DND-41 (cell line): Measurements from ENCODE around the gene ARHGAP25.

Source experiments
- ATAC-seq: fragments of 200-7000 bp; cut with Tn5 transposase; 3 replicates; pipeline ENCODE4 v1.9.1; 2021; ENCODE audit warnings: low read depth; ENCODE audit not compliant: insufficient read depth
- DNase-seq: peaks from one replicate; pipeline ENCODE4 v3.0.0-alpha.2; 2020
- H2AFZ ChIP-seq: 2 replicates; pipeline ENCODE4 v1.6.0; 2012; ENCODE audit warnings: low read depth, low read length
- H3K27ac ChIP-seq: 2 replicates; pipeline ENCODE4 v1.5.1; 2012; ENCODE audit warnings: low read length, inconsistent platforms
- H3K27me3 ChIP-seq: fragments of 200-600 bp; sonication (generic); 2 replicates; pipeline ENCODE4 v1.6.0; 2012; ENCODE audit warnings: low read length, mild to moderate bottlenecking, inconsistent platforms; ENCODE audit not compliant: insufficient read depth, poor library complexity
- H3K36me3 ChIP-seq: 2 replicates; pipeline ENCODE4 v1.5.1; 2012; ENCODE audit warnings: low read length, inconsistent platforms; ENCODE audit not compliant: insufficient read depth
- H3K4me1 ChIP-seq: 2 replicates; pipeline ENCODE4 v1.5.1; 2012; ENCODE audit warnings: mild to moderate bottlenecking, low read length; ENCODE audit not compliant: insufficient read depth
- H3K4me2 ChIP-seq: 2 replicates; pipeline ENCODE4 v1.6.0; 2012; ENCODE audit warnings: mild to moderate bottlenecking, moderate library complexity, low read length, inconsistent platforms; ENCODE audit not compliant: insufficient read depth
- H3K4me3 ChIP-seq, 2 experiments: fragments of 200-600 bp in 1 of 2; shearing (Covaris generic) in 1 of 2; 2 replicates each; pipeline ENCODE4 v1.5.1; 2012 to 2016; ENCODE audit warnings: inconsistent platforms in 2 of 2, low read length in 2 of 2, mild to moderate bottlenecking in 2 of 2, low read depth in 1 of 2, moderate library complexity in 1 of 2
- H3K79me2 ChIP-seq: 2 replicates; pipeline ENCODE4 v1.6.0; 2012; ENCODE audit warnings: low read length, inconsistent platforms; ENCODE audit not compliant: insufficient read depth
- H3K9ac ChIP-seq: 2 replicates; pipeline ENCODE4 v1.6.0; 2012; ENCODE audit warnings: low read depth, mild to moderate bottlenecking, inconsistent platforms, low read length, moderate library complexity
- H3K9me3 ChIP-seq: 2 replicates; pipeline ENCODE4 v1.5.1; 2012; ENCODE audit warnings: low read length, moderate library complexity, mild to moderate bottlenecking, inconsistent platforms; ENCODE audit not compliant: insufficient read depth, severe bottlenecking
- H4K20me1 ChIP-seq: 2 replicates; pipeline ENCODE4 v1.6.0; 2012; ENCODE audit warnings: low read length; ENCODE audit not compliant: insufficient read depth
- EZH2 ChIP-seq: IDR thresholded peaks from 3 replicates; pipeline ENCODE4 v1.6.1; 2012; ENCODE audit warnings: borderline replicate concordance, low read depth, mild to moderate bottlenecking, moderate library complexity, low read length, inconsistent platforms; ENCODE audit not compliant: severe bottlenecking
- TF ChIP-seq, protein P1 (sequence below): IDR thresholded peaks from 2 replicates; pipeline ENCODE4 v1.5.1; 2012; ENCODE audit warnings: borderline replicate concordance, low read length, moderate library complexity, mild to moderate bottlenecking; ENCODE audit not compliant: poor library complexity, severe bottlenecking; ENCODE audit errors: extremely low read depth

The ARHGAP25 gene

GRCh38 chr2:68698567-68699377, 35.8 kb upstream of the ARHGAP25 start:
- Histone ChIP-seq H3K79me2 (no peaks in the 10 kb centered on the region), H2AFZ (no peak overlapping the region), H3K4me1 (peaks cover 7% of the 10 kb centered on the region), H3K4me2 (no peak overlapping the region), H3K27me3 (no peaks in the 10 kb centered on the region), H3K9me3 (peaks cover 8% of the 10 kb centered on the region), H3K36me3 (no peaks in the 10 kb centered on the region), H4K20me1 (no peaks in the 10 kb centered on the region), H3K9ac (no peak overlapping the region), H3K4me3 (no peak overlapping the region), H3K27ac (no peak overlapping the region)
- ATAC-seq (no peak), DNase-seq (no peak)
- no peak for TF ChIP-seq EZH2
- TF ChIP-seq, protein P1, sequence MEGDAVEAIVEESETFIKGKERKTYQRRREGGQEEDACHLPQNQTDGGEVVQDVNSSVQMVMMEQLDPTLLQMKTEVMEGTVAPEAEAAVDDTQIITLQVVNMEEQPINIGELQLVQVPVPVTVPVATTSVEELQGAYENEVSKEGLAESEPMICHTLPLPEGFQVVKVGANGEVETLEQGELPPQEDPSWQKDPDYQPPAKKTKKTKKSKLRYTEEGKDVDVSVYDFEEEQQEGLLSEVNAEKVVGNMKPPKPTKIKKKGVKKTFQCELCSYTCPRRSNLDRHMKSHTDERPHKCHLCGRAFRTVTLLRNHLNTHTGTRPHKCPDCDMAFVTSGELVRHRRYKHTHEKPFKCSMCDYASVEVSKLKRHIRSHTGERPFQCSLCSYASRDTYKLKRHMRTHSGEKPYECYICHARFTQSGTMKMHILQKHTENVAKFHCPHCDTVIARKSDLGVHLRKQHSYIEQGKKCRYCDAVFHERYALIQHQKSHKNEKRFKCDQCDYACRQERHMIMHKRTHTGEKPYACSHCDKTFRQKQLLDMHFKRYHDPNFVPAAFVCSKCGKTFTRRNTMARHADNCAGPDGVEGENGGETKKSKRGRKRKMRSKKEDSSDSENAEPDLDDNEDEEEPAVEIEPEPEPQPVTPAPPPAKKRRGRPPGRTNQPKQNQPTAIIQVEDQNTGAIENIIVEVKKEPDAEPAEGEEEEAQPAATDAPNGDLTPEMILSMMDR = no peak

DNA sequence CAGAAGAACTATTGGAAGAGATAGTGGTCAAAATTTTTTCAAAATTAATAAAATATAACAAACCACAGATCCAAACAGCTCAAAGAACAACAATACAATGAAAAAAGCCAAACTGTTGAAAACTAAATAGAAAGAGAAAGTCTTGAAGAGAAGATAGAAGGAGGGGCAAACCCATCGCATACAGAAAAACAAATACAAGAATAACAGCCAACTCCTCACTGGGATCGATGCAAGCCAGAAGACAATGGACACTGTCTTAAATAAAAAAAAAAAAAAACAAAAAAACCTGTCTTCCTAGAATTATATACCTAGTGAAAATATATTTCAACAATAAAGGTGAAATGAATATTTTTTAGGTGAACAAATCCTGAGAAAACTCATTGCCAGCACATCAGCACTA, 34.1 kb upstream of the ARHGAP25 start:
- Histone ChIP-seq H3K4me3 (no peak overlapping the region), H3K27ac (no peak overlapping the region), H3K9me3 (peaks cover 8% of the 10 kb centered on the region), H3K79me2 (no peaks in the 10 kb centered on the region), H3K4me2 (no peak overlapping the region), H3K27me3 (no peaks in the 10 kb centered on the region), H3K4me1 (peaks cover 7% of the 10 kb centered on the region), H3K9ac (no peak overlapping the region), H2AFZ (no peak overlapping the region), H4K20me1 (no peaks in the 10 kb centered on the region), H3K36me3 (no peaks in the 10 kb centered on the region)
- no peak for TF ChIP-seq EZH2
- TF ChIP-seq, protein P1 = no peak
- ATAC-seq (no peak), DNase-seq (no peak)

- Histone ChIP-seq H3K4me1 (peaks cover 14% of the 10 kb centered on the region), H3K4me2 (no peak overlapping the region), H3K79me2 (no peaks in the 10 kb centered on the region), H3K27me3 (no peaks in the 10 kb centered on the region), H3K9me3 (no peaks in the 10 kb centered on the region), H3K4me3 (no peak overlapping the region), H3K36me3 (no peaks in the 10 kb centered on the region), H2AFZ (no peak overlapping the region), H3K9ac (no peak overlapping the region), H4K20me1 (no peaks in the 10 kb centered on the region), H3K27ac (no peak overlapping the region)
- TF ChIP-seq EZH2 = no peak
- ATAC-seq (no peak), DNase-seq (no peak)
These were observed 28.0 kb upstream of the ARHGAP25 start for GRCh38 chr2:68706637-68707036.

GRCh38 chr2:68708629-68709028, 26.0 kb upstream of the ARHGAP25 start:
- H3K36me3 ChIP-seq = no peaks in the 10 kb centered on the region
- H3K4me2 ChIP-seq = no peak overlapping the region
- H3K27ac ChIP-seq = no peak overlapping the region
- H3K4me3 ChIP-seq = no peak overlapping the region
- TF ChIP-seq EZH2 = no peak
- TF ChIP-seq, protein P1 = no peak
- H3K4me1 ChIP-seq = peaks cover 10% of the 10 kb centered on the region
- DNase-seq = no peak
- no peaks in the 10 kb centered on the region for H4K20me1 ChIP-seq
- H3K27me3 ChIP-seq = no peaks in the 10 kb centered on the region
- no peak overlapping the region for H3K9ac ChIP-seq
- H3K9me3 ChIP-seq = no peaks in the 10 kb centered on the region
- no peak overlapping the region for H2AFZ ChIP-seq
- ATAC-seq = no peak
- no peaks in the 10 kb centered on the region for H3K79me2 ChIP-seq
